H1 (cell line): Measurements from ENCODE around the gene SYNE4. TPM values are rescaled to one million over a fixed set of nuclear protein-coding genes. Genes with fewer than 3 reads are reported as not detected.

Source experiments
- CTCF ChIA-PET: fragments of 300-600 bp; sonication (Branson Sonifier 250); formaldehyde crosslinking; loops from one replicate; lab custom pipeline; 2021; ENCODE audit not compliant: partially characterized antibody; lab: Charles Lee
- POLR2A ChIA-PET: fragments of 300-600 bp; sonication (Branson Sonifier 250); formaldehyde crosslinking; loops from one replicate; lab custom pipeline; 2021; ENCODE audit warnings: inconsistent platforms; ENCODE audit not compliant: partially characterized antibody; lab: Charles Lee
- DNase-seq, 2 experiments: peaks; one replicate each; pipeline versions ENCODE4 v3.0.0 to v3.0.0-alpha.2; 2010 to 2022; ENCODE audit warnings: low spot score in 2 of 2, low read depth in 1 of 2, mixed read lengths in 1 of 2
- FAIRE-seq: peaks from 2 replicates; lab custom pipeline; 2011; peaks lifted over from hg19 to GRCh38; lab: Jason Lieb, UNC
- H2AFZ ChIP-seq: 2 replicates; pipeline ENCODE4 v1.8.1; 2012; ENCODE audit warnings: low read length, inconsistent platforms
- H2AK5ac ChIP-seq: 2 replicates; pipeline ENCODE4 v1.6.1; 2013; ENCODE audit warnings: low read depth, low read length
- H2BK120ac ChIP-seq: replicated peaks from 2 replicates; pipeline ENCODE3; 2013; ENCODE audit warnings: low read depth, low read length, inconsistent platforms
- H2BK12ac ChIP-seq: 2 replicates; pipeline ENCODE4 v1.6.1; 2013; ENCODE audit warnings: low read depth, low read length
- H2BK15ac ChIP-seq: 2 replicates; pipeline ENCODE4 v1.6.1; 2013; ENCODE audit warnings: low read length
- H2BK20ac ChIP-seq: 2 replicates; pipeline ENCODE4 v1.6.1; 2013; ENCODE audit warnings: low read length
- H2BK5ac ChIP-seq: 2 replicates; pipeline ENCODE4 v1.6.1; 2013; ENCODE audit warnings: low read depth, low read length
- H3K14ac ChIP-seq: 2 replicates; pipeline ENCODE4 v1.6.1; 2013; ENCODE audit warnings: inconsistent platforms; ENCODE audit not compliant: insufficient read length
- H3K18ac ChIP-seq: 2 replicates; pipeline ENCODE4 v1.6.1; 2013; ENCODE audit warnings: low read length; ENCODE audit errors: extremely low read depth
- H3K23ac ChIP-seq: 2 replicates; pipeline ENCODE4 v1.6.1; 2013; ENCODE audit warnings: inconsistent platforms; ENCODE audit not compliant: insufficient read length
- H3K23me2 ChIP-seq: 2 replicates; pipeline ENCODE4 v1.6.1; 2013; ENCODE audit warnings: low read depth, low read length
- H3K27ac ChIP-seq: 2 replicates; pipeline ENCODE4 v1.6.1; 2011; ENCODE audit warnings: low read depth, low read length, inconsistent platforms
- H3K27me3 ChIP-seq, 4 experiments: replicated peaks in 1 of 4; 1 replicate in 1 of 4; 2 replicates in 3 of 4; pipeline versions ENCODE4 v1.6.1 to v1.8.1; 2011 to 2013; ENCODE audit warnings: low read length in 3 of 4, mild to moderate bottlenecking in 3 of 4, inconsistent platforms in 2 of 4, mixed read lengths in 2 of 4, moderate library complexity in 1 of 4; ENCODE audit not compliant: control insufficient read depth in 3 of 4, insufficient read depth in 3 of 4; ENCODE audit errors: extremely low read depth in 1 of 4
- H3K36me3 ChIP-seq, 4 experiments: 2 replicates each; pipeline versions ENCODE4 v1.6.1 to v1.8.1; 2011 to 2013; ENCODE audit warnings: mild to moderate bottlenecking in 4 of 4, low read length in 3 of 4, moderate library complexity in 2 of 4, control low read depth in 1 of 4, inconsistent platforms in 1 of 4; ENCODE audit not compliant: insufficient read depth in 4 of 4, control insufficient read depth in 2 of 4
- H3K4ac ChIP-seq: replicated peaks from 2 replicates; pipeline ENCODE3; 2013; ENCODE audit warnings: low read length, low read depth, mixed read lengths, inconsistent platforms; ENCODE audit not compliant: insufficient read length
- H3K4me1 ChIP-seq, 4 experiments: replicated peaks in 1 of 4; 1 replicate in 1 of 4; 2 replicates in 3 of 4; pipeline versions ENCODE4 v1.6.1 to v1.8.1; 2011 to 2013; ENCODE audit warnings: low read length in 3 of 4, inconsistent platforms in 2 of 4, mixed read lengths in 1 of 4; ENCODE audit not compliant: insufficient read depth in 4 of 4, control insufficient read depth in 3 of 4
- H3K4me2 ChIP-seq, 2 experiments: 2 replicates each; pipeline versions ENCODE4 v1.6.1 to v1.8.1; 2011 to 2013; ENCODE audit warnings: low read depth in 2 of 2, low read length in 2 of 2, control low read depth in 1 of 2, inconsistent platforms in 1 of 2, mild to moderate bottlenecking in 1 of 2; ENCODE audit not compliant: insufficient read depth in 1 of 2
- H3K4me3 ChIP-seq, 4 experiments: fragments of 200-600, 300-600 bp in 1 of 4; sonication (generic), shearing (Covaris generic), sonication (Bioruptor Twin) in 1 of 4; 2 replicates each; pipeline versions ENCODE4 v1.5.1 to v1.8.1; 2011 to 2016; ENCODE audit warnings: low read length in 4 of 4, low read depth in 3 of 4, control low read depth in 2 of 4, inconsistent platforms in 2 of 4, mild to moderate bottlenecking in 2 of 4, mixed read lengths in 1 of 4, moderate library complexity in 1 of 4; ENCODE audit not compliant: insufficient read depth in 2 of 4; ENCODE audit errors: extremely low read depth in 1 of 4
- H3K56ac ChIP-seq: replicated peaks from 2 replicates; pipeline ENCODE3; 2013; ENCODE audit warnings: low read depth, mild to moderate bottlenecking, mixed read lengths, low read length, inconsistent platforms; ENCODE audit not compliant: insufficient read length
- H3K79me1 ChIP-seq: 2 replicates; pipeline ENCODE4 v1.6.1; 2013; ENCODE audit warnings: low read depth, low read length, control low read depth
- H3K79me2 ChIP-seq, 2 experiments: 2 replicates each; pipeline versions ENCODE4 v1.6.1 to v1.8.1; 2012 to 2013; ENCODE audit warnings: low read length in 2 of 2, mild to moderate bottlenecking in 2 of 2, inconsistent platforms in 1 of 2; ENCODE audit not compliant: insufficient read depth in 2 of 2, control insufficient read depth in 1 of 2
- H3K9ac ChIP-seq, 4 experiments: replicated peaks in 1 of 4; 1 replicate in 1 of 4; 2 replicates in 3 of 4; pipeline versions ENCODE4 v1.6.1 to v1.8.1; 2011 to 2013; ENCODE audit warnings: low read depth in 3 of 4, low read length in 3 of 4, control low read depth in 2 of 4, mild to moderate bottlenecking in 2 of 4, moderate library complexity in 2 of 4, inconsistent platforms in 1 of 4; ENCODE audit errors: extremely low read depth in 1 of 4
- H3K9me3 ChIP-seq, 2 experiments: 2 replicates each; pipeline versions ENCODE4 v1.6.1 to v1.8.1; 2012 to 2013; ENCODE audit warnings: mild to moderate bottlenecking in 2 of 2, moderate library complexity in 2 of 2, control low read depth in 1 of 2, inconsistent platforms in 1 of 2, low read depth in 1 of 2, low read length in 1 of 2, mixed read lengths in 1 of 2; ENCODE audit not compliant: insufficient read depth in 2 of 2
- H4K20me1 ChIP-seq, 2 experiments: replicated peaks in 1 of 2; 2 replicates each; pipeline versions ENCODE3 to v1.8.1; 2011 to 2013; ENCODE audit warnings: inconsistent platforms in 2 of 2, low read length in 2 of 2, mild to moderate bottlenecking in 1 of 2; ENCODE audit not compliant: insufficient read depth in 2 of 2, control insufficient read depth in 1 of 2
- H4K5ac ChIP-seq: 2 replicates; pipeline ENCODE4 v1.6.1; 2013; ENCODE audit warnings: low read length, low read depth, mixed read lengths, inconsistent platforms; ENCODE audit not compliant: insufficient read length
- H4K8ac ChIP-seq: 2 replicates; pipeline ENCODE4 v1.8.0; 2013; ENCODE audit warnings: mild to moderate bottlenecking, moderate library complexity, low read length, inconsistent platforms; ENCODE audit not compliant: insufficient read depth; ENCODE audit errors: extremely low read depth
- H4K91ac ChIP-seq: replicated peaks from 2 replicates; pipeline ENCODE3; 2013; ENCODE audit warnings: low read length, mixed read lengths, inconsistent platforms; ENCODE audit not compliant: insufficient read length
- CBX8 ChIP-seq: fragments of 300-800, 300-1000 bp; sonication (generic); IDR thresholded peaks from 2 replicates; pipeline ENCODE4 v1.7.1; 2016; ENCODE audit warnings: low read depth, low read length, borderline replicate concordance
- CHD2 ChIP-seq: IDR thresholded peaks from 2 replicates; pipeline ENCODE4 v1.6.1; 2012; ENCODE audit warnings: low read length, improper control_type of control experiment
- POU5F1 ChIP-seq: IDR thresholded peaks from 2 replicates; pipeline ENCODE4 v1.6.1; 2011; ENCODE audit warnings: low read depth, mild to moderate bottlenecking, low read length, moderate library complexity
- SIX5 ChIP-seq: IDR thresholded peaks from 2 replicates; pipeline ENCODE4 v1.6.1; 2011; ENCODE audit warnings: mild to moderate bottlenecking, low read depth, low read length
- WGBS, 2 experiments: shearing (Covaris generic) in 1 of 2; methylation state at CpG; one replicate each; pipeline versions ENCODE4 v1.1.6 to v1.1.7; 2013 to 2015; ENCODE audit warnings: low lambda C conversion rate in 2 of 2, mixed read lengths in 2 of 2, inconsistent platforms in 1 of 2, low coverage in 1 of 2, missing lambda C conversion rate in 1 of 2; ENCODE audit not compliant: insufficient replicate concordance in 2 of 2, insufficient coverage in 1 of 2, insufficient read length in 1 of 2; ENCODE audit errors: extremely low coverage in 1 of 2, missing lambda C conversion rate in 1 of 2; 5-methylcytosine and 5-hydroxymethylcytosine counted together
- polyA plus RNA-seq, 7 experiments: library from polyadenylated mRNA; depleted of rRNA in 3 of 7; stranded (reverse) in 5 of 7; unstranded in 2 of 7; fragments of >200 nt in 5 of 7; fragments of 200-250 nt in 2 of 7; gene quantifications; 1 replicate in 5 of 7; 2 replicates in 1 of 7; 4 replicates in 1 of 7; pipeline versions ENCODE4 v1.2.1 to v1.2.3, GENCODE V29; 2011 to 2013; ENCODE audit warnings: missing spikeins in 2 of 7, mixed read lengths in 2 of 7
- total RNA-seq: library from RNA; stranded (reverse); fragmentation: NEBNext Ultra II Directional; extraction: Animal tissue kit (Norgen Biotek cat#: 25700); gene quantifications from 2 replicates; pipeline ENCODE4 v1.2.1, GENCODE V29; 2021

SYNE4 gene
- total and polyA plus RNA-seq, 2 of the 8 experiments (the other 6 are each of a cell fraction or from before 2014, with no cell fraction given) = 20.8 to 22.6 TPM

DNA sequence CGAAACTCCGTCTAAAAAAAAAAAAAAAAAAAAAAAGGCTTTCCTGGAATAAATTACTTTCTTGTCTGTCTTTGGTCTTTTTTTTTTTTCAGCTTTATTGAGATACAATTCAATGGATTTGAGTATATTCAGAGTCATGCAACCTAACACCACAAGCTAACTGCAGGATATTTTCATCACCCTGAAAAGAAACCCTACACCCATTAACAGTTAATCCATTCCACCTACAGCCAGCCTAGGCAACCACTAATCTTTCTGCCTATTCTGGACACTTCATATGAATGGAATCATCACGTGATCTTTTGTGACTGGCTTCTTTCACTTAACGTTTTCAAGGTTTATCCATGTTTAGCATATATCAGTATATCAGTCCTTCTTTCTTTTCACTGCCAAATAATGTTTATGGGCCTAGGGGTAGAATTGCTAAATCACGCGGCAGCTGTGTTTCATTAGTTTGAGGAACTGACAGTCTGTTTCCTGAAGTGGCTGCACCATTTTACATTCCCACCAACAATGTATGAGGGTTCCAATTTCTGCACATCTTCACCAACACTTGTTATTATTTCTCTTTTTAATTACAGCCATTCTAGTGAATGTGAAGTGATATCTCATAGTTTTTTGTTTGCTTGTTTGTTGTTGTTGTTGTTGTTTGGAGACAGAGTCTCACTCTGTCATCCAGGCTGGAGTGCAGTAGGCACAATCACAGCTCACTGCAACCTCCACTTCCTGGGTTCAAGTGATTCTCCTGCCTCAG lies 52.6 kb downstream of the SYNE4 start:
- no peak overlapping the region for H4K5ac ChIP-seq
- H2BK12ac ChIP-seq = no peak overlapping the region
- no peak overlapping the region for H3K4me3 ChIP-seq
- H3K27me3 ChIP-seq = peaks cover 13 to 31% (median 29%) of the 10 kb centered on the region in 4 experiments
- H3K9ac ChIP-seq = no peak overlapping the region
- H3K79me2 ChIP-seq = no peaks in the 10 kb centered on the region
- H2BK5ac ChIP-seq = no peak overlapping the region
- no peak overlapping the region for H3K4ac ChIP-seq
- H3K36me3 ChIP-seq = no peaks in the 10 kb centered on the region
- no peaks in the 10 kb centered on the region for H3K79me1 ChIP-seq
- no peak overlapping the region for H3K18ac ChIP-seq
- 77% methylated on average over 4 of the region's 6 CpGs; no CpG with 5 or more reads in 1 of the 2 experiments for WGBS, 2 experiments
- ChIA-PET CTCF (interaction anchor here (0.6 to 1.8 kb wide), 2 partner anchors 13 to 180 kb away, joined by 4 to 7 read pairs; no protein-coding TSS in a partner anchor), POLR2A (interaction anchor here (0.6 kb wide), 1 partner anchor 26 kb away, joined by 5 read pairs; no protein-coding TSS in a partner anchor)
- peaks cover 0 to 5% of the 10 kb centered on the region in 2 experiments for H4K20me1 ChIP-seq
- H4K91ac ChIP-seq = no peak overlapping the region
- TF ChIP-seq CBX8 (no peak), SIX5 (no peak), CHD2 (no peak), POU5F1 (no peak)
- no peak overlapping the region for H3K23ac ChIP-seq
- no peak overlapping the region for H3K56ac ChIP-seq
- H2BK15ac ChIP-seq = no peak overlapping the region
- H3K9me3 ChIP-seq = no peaks in the 10 kb centered on the region
- H2BK120ac ChIP-seq = no peak overlapping the region
- H2AFZ ChIP-seq = no peak overlapping the region
- H3K27ac ChIP-seq = no peak overlapping the region
- H3K4me2 ChIP-seq = no peak overlapping the region
- FAIRE-seq (peak; percentile 28), DNase-seq (no peak)
- no peak overlapping the region for H2AK5ac ChIP-seq
- H2BK20ac ChIP-seq = no peak overlapping the region
- H3K14ac ChIP-seq = no peak overlapping the region
- no peak overlapping the region for H4K8ac ChIP-seq
- H3K4me1 ChIP-seq = peaks cover 0 to 7% (median 3%) of the 10 kb centered on the region in 4 experiments; a peak in 4 of 7 replicates
- H3K23me2 ChIP-seq = peaks cover 3% of the 10 kb centered on the region; the same call in 1 of the 2 replicates
